ENCODE results near the gene ERN1.

- no peak for TF ChIP-seq CTCF (IDR thresholded peaks at IDR 0.05)
- no peak for TF ChIP-seq EP300 (IDR thresholded peaks at IDR 0.05)
These were observed 55.9 kb downstream of the ERN1 start for GRCh38 chr17:64073771-64074703.

Measured in gastroesophageal sphincter (tissue), 3 donors.